NCI-H2196 (cell line): ENCODE data around the gene SEC14L5.

Experiments used
- DNase-seq: peaks from one replicate; lab custom pipeline; 2025; ENCODE audit not compliant: unreplicated experiment; lab: John Stamatoyannopoulos, UW

SEC14L5 gene

GRCh38 chr16:4981473-4981872 is 23.3 kb downstream of the SEC14L5 start:
- no peak for DNase-seq

- no peak for DNase-seq
Observed at GRCh38 chr16:4982056-4982867, 24.1 kb downstream of the SEC14L5 start.

- no peak for DNase-seq
Observed at GRCh38 chr16:4984174-4984990, 26.3 kb downstream of the SEC14L5 start.

GRCh38 chr16:4987250-4987579 is 29.1 kb downstream of the SEC14L5 start:
- no peak for DNase-seq

- no peak for DNase-seq
Observed at GRCh38 chr16:4987580-4988374, 29.6 kb downstream of the SEC14L5 start.

GRCh38 chr16:4988647-4989046 is 30.5 kb downstream of the SEC14L5 start:
- DNase-seq, result no peak

- no peak for DNase-seq
Observed at GRCh38 chr16:4989391-4990006, 31.4 kb downstream of the SEC14L5 start.

- no peak for DNase-seq
Observed at GRCh38 chr16:4990415-4990814, 32.3 kb downstream of the SEC14L5 start.

- no peak for DNase-seq
Observed at GRCh38 chr16:4991754-4992153, 33.6 kb downstream of the SEC14L5 start.

GRCh38 chr16:4994719-4995434 is 36.7 kb downstream of the SEC14L5 start:
- DNase-seq, result no peak

GRCh38 chr16:5000573-5001001 is 42.5 kb downstream of the SEC14L5 start:
- DNase-seq, result no peak

- no peak for DNase-seq
Observed at GRCh38 chr16:5001571-5001970, 43.4 kb downstream of the SEC14L5 start.

GRCh38 chr16:5001986-5002385 is 43.9 kb downstream of the SEC14L5 start:
- no peak for DNase-seq

GRCh38 chr16:5002699-5003143 is 44.6 kb downstream of the SEC14L5 start:
- no peak for DNase-seq

GRCh38 chr16:5003211-5003610 is 45.1 kb downstream of the SEC14L5 start:
- no peak for DNase-seq

GRCh38 chr16:5003828-5004227 is 45.7 kb downstream of the SEC14L5 start:
- DNase-seq, result no peak

GRCh38 chr16:5004311-5004710 is 46.2 kb downstream of the SEC14L5 start:
- no peak for DNase-seq

- no peak for DNase-seq
Observed at GRCh38 chr16:5005916-5006315, 47.8 kb downstream of the SEC14L5 start.

GRCh38 chr16:5006348-5007193 is 48.4 kb downstream of the SEC14L5 start:
- no peak for DNase-seq
